ENCODE results near the gene STAT5B. TPM values are rescaled to one million over a fixed set of nuclear protein-coding genes. Genes with fewer than 3 reads are reported as not detected.
"Not testable (repeated sequence)": the region's sequence is repeated elsewhere in the genome, so short reads cannot be mapped to it uniquely, and the experiment has no call there.

STAT5B gene
- total RNA-seq, 1 donor from 2014 or later, result 23.1 TPM

GRCh38 chr17:42247734-42248133, 28.5 kb downstream of the STAT5B start:
- Histone ChIP-seq H3K79me2 (ENCODE audit: insufficient read depth, low read length) (peaks cover 88% of the 10 kb centered on the region), H3K4me1 (ENCODE audit: insufficient read depth, low read length) (peaks cover 21% of the 10 kb centered on the region), H3K9ac (ENCODE audit: low read length) (no peak overlapping the region), H2AFZ (ENCODE audit: low read depth, low read length) (no peak overlapping the region), H3K27me3 (ENCODE audit: insufficient read depth, low read length) (no peaks in the 10 kb centered on the region), H3K36me3 (ENCODE audit: insufficient read depth, low read length) (no peaks in the 10 kb centered on the region), H3K9me3 (ENCODE audit: insufficient read depth, low read depth, low read length) (no peaks in the 10 kb centered on the region), H3K27ac (ENCODE audit: low read depth, low read length) (peak overlapping the region; percentile 52), H3K4me3 (ENCODE audit: insufficient read depth, low read depth, low read length) (no peak overlapping the region), H3K4me2 (ENCODE audit: low read length) (no peak overlapping the region), H4K20me1 (ENCODE audit: insufficient read depth, low read length) (peaks cover 17% of the 10 kb centered on the region)
- Mint-ChIP-seq H3K27me3 (ENCODE audit: low read depth, unreplicated experiment) (no peaks in the 10 kb centered on the region), H3K4me1 (ENCODE audit: low read depth, unreplicated experiment) (peaks cover 4% of the 10 kb centered on the region), H3K36me3 (ENCODE audit: low read depth, unreplicated experiment) (peaks cover 7% of the 10 kb centered on the region), H3K4me3 (ENCODE audit: unreplicated experiment) (no peak overlapping the region), H3K9me3 (ENCODE audit: unreplicated experiment) (peaks cover 4% of the 10 kb centered on the region), H3K27ac (ENCODE audit: unreplicated experiment) (no peak overlapping the region)
- no peak for FAIRE-seq
- peak; percentile 55 for DNase-seq (ENCODE audit: low read depth)
- TF ChIP-seq, protein P1, sequence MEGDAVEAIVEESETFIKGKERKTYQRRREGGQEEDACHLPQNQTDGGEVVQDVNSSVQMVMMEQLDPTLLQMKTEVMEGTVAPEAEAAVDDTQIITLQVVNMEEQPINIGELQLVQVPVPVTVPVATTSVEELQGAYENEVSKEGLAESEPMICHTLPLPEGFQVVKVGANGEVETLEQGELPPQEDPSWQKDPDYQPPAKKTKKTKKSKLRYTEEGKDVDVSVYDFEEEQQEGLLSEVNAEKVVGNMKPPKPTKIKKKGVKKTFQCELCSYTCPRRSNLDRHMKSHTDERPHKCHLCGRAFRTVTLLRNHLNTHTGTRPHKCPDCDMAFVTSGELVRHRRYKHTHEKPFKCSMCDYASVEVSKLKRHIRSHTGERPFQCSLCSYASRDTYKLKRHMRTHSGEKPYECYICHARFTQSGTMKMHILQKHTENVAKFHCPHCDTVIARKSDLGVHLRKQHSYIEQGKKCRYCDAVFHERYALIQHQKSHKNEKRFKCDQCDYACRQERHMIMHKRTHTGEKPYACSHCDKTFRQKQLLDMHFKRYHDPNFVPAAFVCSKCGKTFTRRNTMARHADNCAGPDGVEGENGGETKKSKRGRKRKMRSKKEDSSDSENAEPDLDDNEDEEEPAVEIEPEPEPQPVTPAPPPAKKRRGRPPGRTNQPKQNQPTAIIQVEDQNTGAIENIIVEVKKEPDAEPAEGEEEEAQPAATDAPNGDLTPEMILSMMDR (IDR thresholded peaks at IDR 0.05; ENCODE audit: insufficient read depth, low read depth, low read length), result no peak
- TF ChIP-seq EZH2 (IDR thresholded peaks at IDR 0.05; ENCODE audit: insufficient read depth, low read length), result no peak

DNA sequence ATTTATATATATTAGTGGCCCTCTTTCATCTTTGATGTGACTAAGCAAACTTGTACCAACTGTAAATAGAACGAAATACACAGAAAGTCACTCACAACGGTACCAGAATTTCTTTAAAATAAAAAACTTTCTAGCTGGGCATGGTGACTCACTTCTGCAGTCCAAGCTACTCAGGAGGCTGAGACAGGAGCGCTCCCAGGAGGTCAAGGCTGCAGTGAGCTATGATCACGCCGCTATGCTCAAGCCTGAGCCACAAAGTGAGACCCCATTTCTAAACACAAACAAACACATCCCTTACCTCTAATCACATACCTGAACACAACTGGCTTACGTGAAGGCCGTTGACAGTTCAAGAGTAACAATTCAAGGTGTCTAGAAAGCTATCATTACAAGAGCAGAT, 29.7 kb downstream of the STAT5B start:
- no peaks in the 10 kb centered on the region for H3K27me3 ChIP-seq (ENCODE audit: insufficient read depth, low read length)
- DNase-seq (ENCODE audit: low read depth) (peak; percentile 41), FAIRE-seq (no peak)
- H3K4me1 ChIP-seq (ENCODE audit: insufficient read depth, low read length), result peaks cover 12% of the 10 kb centered on the region
- Mint-ChIP-seq H3K27me3 (ENCODE audit: low read depth, unreplicated experiment) (no peaks in the 10 kb centered on the region), H3K4me1 (ENCODE audit: low read depth, unreplicated experiment) (peaks cover 4% of the 10 kb centered on the region), H3K36me3 (ENCODE audit: low read depth, unreplicated experiment) (peaks cover 7% of the 10 kb centered on the region), H3K9me3 (ENCODE audit: unreplicated experiment) (peaks cover 4% of the 10 kb centered on the region), H3K27ac (ENCODE audit: unreplicated experiment) (no peak overlapping the region), H3K4me3 (ENCODE audit: unreplicated experiment) (no peak overlapping the region)
- TF ChIP-seq, protein P1 (IDR thresholded peaks at IDR 0.05; ENCODE audit: insufficient read depth, low read depth, low read length), result no peak
- TF ChIP-seq EZH2 (IDR thresholded peaks at IDR 0.05; ENCODE audit: insufficient read depth, low read length), result no peak
- H4K20me1 ChIP-seq (ENCODE audit: insufficient read depth, low read length), result peaks cover 23% of the 10 kb centered on the region
- H3K27ac ChIP-seq (ENCODE audit: low read depth, low read length), result peak overlapping the region; percentile 17
- H3K4me3 ChIP-seq (ENCODE audit: insufficient read depth, low read depth, low read length), result no peak overlapping the region
- H3K9me3 ChIP-seq (ENCODE audit: insufficient read depth, low read depth, low read length), result no peaks in the 10 kb centered on the region
- peaks cover 89% of the 10 kb centered on the region for H3K79me2 ChIP-seq (ENCODE audit: insufficient read depth, low read length)
- H3K4me2 ChIP-seq (ENCODE audit: low read length), result peak overlapping the region; percentile 41
- peak overlapping the region; percentile 18 for H3K9ac ChIP-seq (ENCODE audit: low read length)
- no peak overlapping the region for H2AFZ ChIP-seq (ENCODE audit: low read depth, low read length)
- no peaks in the 10 kb centered on the region for H3K36me3 ChIP-seq (ENCODE audit: insufficient read depth, low read length)

DNA sequence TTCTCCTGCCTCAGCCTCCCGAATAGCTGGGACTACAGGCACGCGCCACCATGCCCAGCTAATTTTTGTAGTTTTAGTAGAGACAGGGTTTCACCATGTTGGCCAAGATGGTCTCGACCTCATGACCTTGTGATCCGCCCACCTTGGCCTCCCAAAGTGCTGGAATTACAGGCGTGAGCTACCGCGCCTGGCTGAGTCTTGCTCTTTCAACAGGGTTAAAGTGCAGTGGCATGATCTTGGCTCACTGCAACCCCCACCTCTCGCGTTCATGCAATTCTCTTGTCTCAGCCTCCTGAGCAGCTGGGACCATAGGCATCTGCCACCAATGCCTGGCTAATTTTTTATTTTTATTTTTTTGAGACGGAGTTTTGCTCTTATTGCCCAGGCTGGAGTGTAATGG, 31.0 kb downstream of the STAT5B start:
- H4K20me1 ChIP-seq (ENCODE audit: insufficient read depth, low read length), result peaks cover 32% of the 10 kb centered on the region
- H3K9me3 ChIP-seq (ENCODE audit: insufficient read depth, low read depth, low read length); H3K9me3 Mint-ChIP-seq (ENCODE audit: unreplicated experiment); H3K36me3 Mint-ChIP-seq (ENCODE audit: low read depth, unreplicated experiment); H3K4me3 ChIP-seq (ENCODE audit: insufficient read depth, low read depth, low read length); DNase-seq (ENCODE audit: low read depth); H3K9ac ChIP-seq (ENCODE audit: low read length); H3K27me3 ChIP-seq (ENCODE audit: insufficient read depth, low read length); H3K4me2 ChIP-seq (ENCODE audit: low read length); H3K27ac Mint-ChIP-seq (ENCODE audit: unreplicated experiment); H3K4me3 Mint-ChIP-seq (ENCODE audit: unreplicated experiment); H3K36me3 ChIP-seq (ENCODE audit: insufficient read depth, low read length); H3K27ac ChIP-seq (ENCODE audit: low read depth, low read length); H3K4me1 Mint-ChIP-seq (ENCODE audit: low read depth, unreplicated experiment); H2AFZ ChIP-seq (ENCODE audit: low read depth, low read length); H3K27me3 Mint-ChIP-seq (ENCODE audit: low read depth, unreplicated experiment); FAIRE-seq: not testable (repeated sequence)
- peaks cover 86% of the 10 kb centered on the region for H3K79me2 ChIP-seq (ENCODE audit: insufficient read depth, low read length)
- H3K4me1 ChIP-seq (ENCODE audit: insufficient read depth, low read length), result peaks cover 12% of the 10 kb centered on the region

DNA sequence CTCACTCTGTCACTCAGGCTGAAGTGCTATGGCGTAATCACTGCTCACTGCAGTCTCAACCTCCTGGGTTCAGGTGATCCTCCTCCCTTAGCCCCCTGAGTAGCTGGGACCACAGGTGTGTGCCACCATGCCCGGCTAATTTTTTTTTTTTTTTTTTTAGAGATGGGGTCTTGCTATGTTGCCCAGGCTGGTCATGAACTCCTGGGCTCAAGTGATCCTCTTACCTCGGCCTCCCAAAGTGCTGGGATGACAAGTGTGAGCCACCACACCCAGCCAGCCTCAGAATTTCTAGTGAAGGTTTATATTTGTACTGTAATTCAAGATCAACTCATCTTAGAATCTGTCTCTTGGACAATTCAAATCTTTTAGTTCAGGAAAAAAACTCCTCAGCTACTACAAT, 32.1 kb downstream of the STAT5B start:
- H3K4me2 ChIP-seq (ENCODE audit: low read length); H2AFZ ChIP-seq (ENCODE audit: low read depth, low read length); H3K9ac ChIP-seq (ENCODE audit: low read length); H3K27me3 Mint-ChIP-seq (ENCODE audit: low read depth, unreplicated experiment); H3K9me3 ChIP-seq (ENCODE audit: insufficient read depth, low read depth, low read length); H3K27ac ChIP-seq (ENCODE audit: low read depth, low read length); H3K36me3 ChIP-seq (ENCODE audit: insufficient read depth, low read length); H3K36me3 Mint-ChIP-seq (ENCODE audit: low read depth, unreplicated experiment); H3K27ac Mint-ChIP-seq (ENCODE audit: unreplicated experiment); H3K4me3 Mint-ChIP-seq (ENCODE audit: unreplicated experiment); FAIRE-seq; H3K9me3 Mint-ChIP-seq (ENCODE audit: unreplicated experiment); H3K4me1 Mint-ChIP-seq (ENCODE audit: low read depth, unreplicated experiment); DNase-seq (ENCODE audit: low read depth); H3K27me3 ChIP-seq (ENCODE audit: insufficient read depth, low read length); H3K4me3 ChIP-seq (ENCODE audit: insufficient read depth, low read depth, low read length): not testable (repeated sequence)
- Histone ChIP-seq H3K4me1 (ENCODE audit: insufficient read depth, low read length) (peaks cover 12% of the 10 kb centered on the region), H3K79me2 (ENCODE audit: insufficient read depth, low read length) (peaks cover 85% of the 10 kb centered on the region), H4K20me1 (ENCODE audit: insufficient read depth, low read length) (peaks cover 36% of the 10 kb centered on the region)

All from astrocyte (in vitro differentiated cells and primary cell).